HCT116 (cell line): ENCODE data around the gene THSD4.

ENCODE experiments used
- EGR1 ChIP-seq: IDR thresholded peaks from 2 replicates; pipeline ENCODE4 v1.6.1; 2012; ENCODE audit warnings: low read depth
- EZH2phosphoT487 ChIP-seq: fragments of 200-600 bp; IDR thresholded peaks from 2 replicates; pipeline ENCODE4 v1.6.1; 2018; ENCODE audit warnings: antibody characterized with exemption, borderline replicate concordance
- FOSL1 ChIP-seq: IDR thresholded peaks from 2 replicates; pipeline ENCODE4 v1.6.1; 2012; ENCODE audit warnings: low read depth
- POLR2A ChIP-seq: IDR thresholded peaks from 2 replicates; pipeline ENCODE4 v1.7.0; 2011; ENCODE audit warnings: borderline replicate concordance; ENCODE audit not compliant: insufficient read depth, insufficient read length; ENCODE audit errors: extremely low read depth
- POLR2AphosphoS5 ChIP-seq: IDR thresholded peaks from 2 replicates; pipeline ENCODE4 v1.6.1; 2011; ENCODE audit warnings: mild to moderate bottlenecking, low read depth, low read length, moderate library complexity
- RAD21 ChIP-seq: IDR thresholded peaks from 2 replicates; pipeline ENCODE4 v1.6.1; 2012; ENCODE audit warnings: low read depth, mild to moderate bottlenecking
- SIN3A ChIP-seq: IDR thresholded peaks from 2 replicates; pipeline ENCODE4 v1.6.1; 2012; ENCODE audit warnings: low read depth
- SP1 ChIP-seq: IDR thresholded peaks from 2 replicates; pipeline ENCODE4 v1.6.1; 2012; ENCODE audit warnings: low read depth
- TCF7L2 ChIP-seq: IDR thresholded peaks from 2 replicates; pipeline ENCODE4 v1.7.0; 2011; ENCODE audit warnings: borderline replicate concordance, inconsistent platforms; ENCODE audit not compliant: insufficient read depth, insufficient read length; ENCODE audit errors: extremely low read depth
- TF ChIP-seq, protein P1 (sequence below): IDR thresholded peaks from 2 replicates; pipeline ENCODE4 v1.6.1; 2012
- TF ChIP-seq, protein P2 (sequence below), 3 experiments: fragments of 200-600 bp in 1 of 3; sonication (generic) in 1 of 3; IDR thresholded peaks in 2 of 3; conservative IDR thresholded peaks in 1 of 3; 2 replicates each; pipeline ENCODE4 v1.5.1; 2012 to 2017; ENCODE audit warnings: low read depth in 2 of 3, low read length in 2 of 3, antibody characterized with exemption in 1 of 3, borderline replicate concordance in 1 of 3, control low read depth in 1 of 3, mild to moderate bottlenecking in 1 of 3, mixed read lengths in 1 of 3, mixed run types in 1 of 3, moderate library complexity in 1 of 3; ENCODE audit not compliant: insufficient read depth in 1 of 3
- TF ChIP-seq, protein P3 (sequence below): IDR thresholded peaks from 2 replicates; pipeline ENCODE4 v1.6.1; 2012
- TF ChIP-seq, protein P4 (sequence below): IDR thresholded peaks from 2 replicates; pipeline ENCODE4 v1.6.1; 2012; ENCODE audit warnings: low read depth

DNA sequence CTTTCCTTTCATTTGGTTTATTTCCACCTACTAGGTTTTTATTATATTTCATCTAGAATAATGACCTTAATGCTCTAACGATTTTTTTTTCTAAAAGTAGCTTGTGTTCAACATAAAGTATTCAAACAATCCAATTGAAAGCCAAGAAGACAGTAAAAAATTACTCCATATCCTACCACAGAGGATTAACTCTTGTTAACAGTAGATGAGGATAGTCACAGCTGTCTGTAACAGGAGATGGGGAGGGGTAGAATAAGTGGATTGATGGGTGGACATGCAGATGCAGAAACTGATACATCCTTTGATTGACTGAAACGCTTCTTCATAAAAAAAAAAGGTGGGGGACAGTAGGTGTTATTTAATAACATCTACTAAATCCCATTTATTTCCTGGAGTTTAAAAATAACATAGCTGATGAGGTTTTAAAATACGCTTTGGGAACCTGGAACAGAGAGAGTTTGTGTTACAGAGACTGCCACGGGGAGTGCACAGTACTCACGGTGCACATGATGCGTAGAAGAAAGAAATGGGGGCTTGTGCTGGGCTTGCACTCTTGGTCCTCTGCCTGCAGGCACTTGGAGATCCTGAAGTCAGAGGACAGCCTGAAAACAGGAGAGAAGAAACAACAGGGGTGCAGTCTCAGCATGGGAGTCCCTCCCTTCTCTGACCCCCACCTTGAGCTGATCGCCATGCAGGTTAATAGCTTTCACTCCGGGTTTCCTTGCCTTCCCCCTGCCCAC is 226.7 kb downstream of the THSD4 start:
- TF ChIP-seq POLR2AphosphoS5, result no peak
- no peak for TF ChIP-seq EGR1
- TF ChIP-seq, protein P1, sequence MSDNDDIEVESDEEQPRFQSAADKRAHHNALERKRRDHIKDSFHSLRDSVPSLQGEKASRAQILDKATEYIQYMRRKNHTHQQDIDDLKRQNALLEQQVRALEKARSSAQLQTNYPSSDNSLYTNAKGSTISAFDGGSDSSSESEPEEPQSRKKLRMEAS, result no peak
- TF ChIP-seq POLR2A, result no peak
- no peak for TF ChIP-seq SIN3A
- TF ChIP-seq FOSL1, result no peak
- TF ChIP-seq TCF7L2, result no peak
- TF ChIP-seq, protein P2, sequence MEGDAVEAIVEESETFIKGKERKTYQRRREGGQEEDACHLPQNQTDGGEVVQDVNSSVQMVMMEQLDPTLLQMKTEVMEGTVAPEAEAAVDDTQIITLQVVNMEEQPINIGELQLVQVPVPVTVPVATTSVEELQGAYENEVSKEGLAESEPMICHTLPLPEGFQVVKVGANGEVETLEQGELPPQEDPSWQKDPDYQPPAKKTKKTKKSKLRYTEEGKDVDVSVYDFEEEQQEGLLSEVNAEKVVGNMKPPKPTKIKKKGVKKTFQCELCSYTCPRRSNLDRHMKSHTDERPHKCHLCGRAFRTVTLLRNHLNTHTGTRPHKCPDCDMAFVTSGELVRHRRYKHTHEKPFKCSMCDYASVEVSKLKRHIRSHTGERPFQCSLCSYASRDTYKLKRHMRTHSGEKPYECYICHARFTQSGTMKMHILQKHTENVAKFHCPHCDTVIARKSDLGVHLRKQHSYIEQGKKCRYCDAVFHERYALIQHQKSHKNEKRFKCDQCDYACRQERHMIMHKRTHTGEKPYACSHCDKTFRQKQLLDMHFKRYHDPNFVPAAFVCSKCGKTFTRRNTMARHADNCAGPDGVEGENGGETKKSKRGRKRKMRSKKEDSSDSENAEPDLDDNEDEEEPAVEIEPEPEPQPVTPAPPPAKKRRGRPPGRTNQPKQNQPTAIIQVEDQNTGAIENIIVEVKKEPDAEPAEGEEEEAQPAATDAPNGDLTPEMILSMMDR (IDR thresholded peaks at IDR 0.05 in 2 of 3, conservative IDR thresholded peaks at IDR 0.05 in 1 of 3; ENCODE audit: borderline replicate concordance in 1 of 3, insufficient read depth in 1 of 3, low read depth in 2 of 3, low read length in 2 of 3), result no peak
- TF ChIP-seq, protein P3, sequence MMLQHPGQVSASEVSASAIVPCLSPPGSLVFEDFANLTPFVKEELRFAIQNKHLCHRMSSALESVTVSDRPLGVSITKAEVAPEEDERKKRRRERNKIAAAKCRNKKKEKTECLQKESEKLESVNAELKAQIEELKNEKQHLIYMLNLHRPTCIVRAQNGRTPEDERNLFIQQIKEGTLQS, result no peak
- no peak for TF ChIP-seq EZH2phosphoT487
- no peak for TF ChIP-seq SP1
- no peak for TF ChIP-seq RAD21
- TF ChIP-seq, protein P4, sequence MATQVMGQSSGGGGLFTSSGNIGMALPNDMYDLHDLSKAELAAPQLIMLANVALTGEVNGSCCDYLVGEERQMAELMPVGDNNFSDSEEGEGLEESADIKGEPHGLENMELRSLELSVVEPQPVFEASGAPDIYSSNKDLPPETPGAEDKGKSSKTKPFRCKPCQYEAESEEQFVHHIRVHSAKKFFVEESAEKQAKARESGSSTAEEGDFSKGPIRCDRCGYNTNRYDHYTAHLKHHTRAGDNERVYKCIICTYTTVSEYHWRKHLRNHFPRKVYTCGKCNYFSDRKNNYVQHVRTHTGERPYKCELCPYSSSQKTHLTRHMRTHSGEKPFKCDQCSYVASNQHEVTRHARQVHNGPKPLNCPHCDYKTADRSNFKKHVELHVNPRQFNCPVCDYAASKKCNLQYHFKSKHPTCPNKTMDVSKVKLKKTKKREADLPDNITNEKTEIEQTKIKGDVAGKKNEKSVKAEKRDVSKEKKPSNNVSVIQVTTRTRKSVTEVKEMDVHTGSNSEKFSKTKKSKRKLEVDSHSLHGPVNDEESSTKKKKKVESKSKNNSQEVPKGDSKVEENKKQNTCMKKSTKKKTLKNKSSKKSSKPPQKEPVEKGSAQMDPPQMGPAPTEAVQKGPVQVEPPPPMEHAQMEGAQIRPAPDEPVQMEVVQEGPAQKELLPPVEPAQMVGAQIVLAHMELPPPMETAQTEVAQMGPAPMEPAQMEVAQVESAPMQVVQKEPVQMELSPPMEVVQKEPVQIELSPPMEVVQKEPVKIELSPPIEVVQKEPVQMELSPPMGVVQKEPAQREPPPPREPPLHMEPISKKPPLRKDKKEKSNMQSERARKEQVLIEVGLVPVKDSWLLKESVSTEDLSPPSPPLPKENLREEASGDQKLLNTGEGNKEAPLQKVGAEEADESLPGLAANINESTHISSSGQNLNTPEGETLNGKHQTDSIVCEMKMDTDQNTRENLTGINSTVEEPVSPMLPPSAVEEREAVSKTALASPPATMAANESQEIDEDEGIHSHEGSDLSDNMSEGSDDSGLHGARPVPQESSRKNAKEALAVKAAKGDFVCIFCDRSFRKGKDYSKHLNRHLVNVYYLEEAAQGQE, result no peak
